Tibial artery (tissue), 4 donors: ENCODE results near the gene MTHFSD.

Experiments used
- DNase-seq, 2 donors: peaks; one replicate each; pipeline ENCODE4 v3.0.0-alpha.2; 2019
- H3K27ac ChIP-seq, 2 donors: fragments of 200-600 bp; sonication (generic) in 1 of 2; 1 replicate in 1 of 2; 2 replicates in 1 of 2; pipeline ENCODE4 v1.5.1; 2018 to 2019; ENCODE audit warnings: mild to moderate bottlenecking in 1 of 2
- H3K27me3 ChIP-seq, 2 donors: fragments of 200-600 bp; sonication (generic) in 1 of 2; one replicate each; pipeline versions ENCODE4 v1.5.1 to v1.6.0; 2016 to 2019
- H3K36me3 ChIP-seq, 3 donors: fragments of 200-600 bp; sonication (generic) in 2 of 3; one replicate each; pipeline ENCODE4 v1.5.1; 2016 to 2019; ENCODE audit warnings: mild to moderate bottlenecking in 2 of 3
- H3K4me1 ChIP-seq, 4 donors: fragments of 200-600 bp; sonication (generic) in 2 of 4; 1 replicate in 3 of 4; 2 replicates in 1 of 4; pipeline ENCODE4 v1.5.1; 2016 to 2019
- H3K4me3 ChIP-seq, 2 donors: fragments of 200-600 bp; sonication (generic) in 1 of 2; 1 replicate in 1 of 2; 2 replicates in 1 of 2; pipeline ENCODE4 v1.5.1; 2018 to 2019; ENCODE audit warnings: mild to moderate bottlenecking in 2 of 2
- H3K9me3 ChIP-seq, 3 donors: fragments of 200-600 bp; sonication (generic) in 1 of 3; one replicate each; pipeline ENCODE4 v1.5.1; 2016 to 2019
- CTCF ChIP-seq, 2 experiments: fragments of 200-600 bp in 1 of 2; fragments of 450-650 bp in 1 of 2; IDR thresholded peaks; one replicate each; pipeline ENCODE4 v1.5.1; 2017 to 2019; ENCODE audit warnings: antibody characterized with exemption in 2 of 2, mild to moderate bottlenecking in 1 of 2, moderate library complexity in 1 of 2
- intact Hi-C: fragments of 100-400 bp; cut with DNase I; formaldehyde crosslinking; loops from one replicate; pipeline ENCODE4 v1.15.0; 2023; ENCODE audit warnings: low total_unique reads

Gene MTHFSD

GRCh38 chr16:86542756-86543750, 12.0 kb downstream of the MTHFSD start:
- Histone ChIP-seq H3K4me3 (no peak overlapping the region), H3K27me3 (no peaks in the 10 kb centered on the region), H3K27ac (no peak overlapping the region), H3K4me1 (peaks cover 0 to 6% (median 0%) of the 10 kb centered on the region in 4 donors), H3K36me3 (peaks cover 62 to 91% (median 86%) of the 10 kb centered on the region in 3 donors), H3K9me3 (no peaks in the 10 kb centered on the region)
- TF ChIP-seq CTCF (IDR thresholded peaks at IDR 0.05) = no peak
- intact Hi-C loops = no loop called here
- DNase-seq = no peak

GRCh38 chr16:86541560-86541959, 13.5 kb downstream of the MTHFSD start:
- no peak for DNase-seq
- H3K9me3 ChIP-seq = no peaks in the 10 kb centered on the region
- H3K27ac ChIP-seq = no peak overlapping the region
- H3K4me1 ChIP-seq = peaks cover 0 to 6% (median 0%) of the 10 kb centered on the region in 4 donors
- no peak overlapping the region for H3K4me3 ChIP-seq
- TF ChIP-seq CTCF (IDR thresholded peaks at IDR 0.05) = no peak
- peaks cover 73 to 92% (median 91%) of the 10 kb centered on the region in 3 donors for H3K36me3 ChIP-seq
- H3K27me3 ChIP-seq = no peaks in the 10 kb centered on the region
- intact Hi-C loops = no loop called here

- Histone ChIP-seq H3K4me3 (no peak overlapping the region), H3K36me3 (peaks cover 72 to 92% (median 91%) of the 10 kb centered on the region in 3 donors), H3K27me3 (no peaks in the 10 kb centered on the region), H3K27ac (no peak overlapping the region), H3K9me3 (no peaks in the 10 kb centered on the region), H3K4me1 (peaks cover 0 to 6% (median 0%) of the 10 kb centered on the region in 4 donors)
- intact Hi-C loops = no loop called here
- no peak for DNase-seq
- TF ChIP-seq CTCF (IDR thresholded peaks at IDR 0.05) = no peak
These were observed 14.1 kb downstream of the MTHFSD start for GRCh38 chr16:86540894-86541293.

- Histone ChIP-seq H3K9me3 (no peaks in the 10 kb centered on the region), H3K27me3 (no peaks in the 10 kb centered on the region), H3K4me1 (no peaks in the 10 kb centered on the region), H3K36me3 (peaks cover 69 to 91% (median 88%) of the 10 kb centered on the region in 3 donors), H3K4me3 (no peak overlapping the region), H3K27ac (no peak overlapping the region)
- DNase-seq = no peak
- TF ChIP-seq CTCF (IDR thresholded peaks at IDR 0.05) = no peak
- intact Hi-C loops = no loop called here
These were observed 16.7 kb downstream of the MTHFSD start for GRCh38 chr16:86538196-86538780.

GRCh38 chr16:86537486-86537885, 17.5 kb downstream of the MTHFSD start:
- peaks cover 68 to 91% (median 88%) of the 10 kb centered on the region in 3 donors for H3K36me3 ChIP-seq
- TF ChIP-seq CTCF (IDR thresholded peaks at IDR 0.05) = no peak
- DNase-seq = no peak

More at GRCh38 chr16:86537486-86537885, 17.5 kb downstream of the MTHFSD start:
- Histone ChIP-seq H3K27me3 (no peaks in the 10 kb centered on the region), H3K4me1 (no peaks in the 10 kb centered on the region), H3K27ac (no peak overlapping the region), H3K9me3 (no peaks in the 10 kb centered on the region), H3K4me3 (no peak overlapping the region)
- intact Hi-C loops = no loop called here
